Femur (tissue), 1 donor: ENCODE results near the gene MRPL27.

Experiments used
- DNase-seq: peaks from one replicate; pipeline ENCODE4 v3.0.0-alpha.2; 2017

MRPL27 gene

DNA sequence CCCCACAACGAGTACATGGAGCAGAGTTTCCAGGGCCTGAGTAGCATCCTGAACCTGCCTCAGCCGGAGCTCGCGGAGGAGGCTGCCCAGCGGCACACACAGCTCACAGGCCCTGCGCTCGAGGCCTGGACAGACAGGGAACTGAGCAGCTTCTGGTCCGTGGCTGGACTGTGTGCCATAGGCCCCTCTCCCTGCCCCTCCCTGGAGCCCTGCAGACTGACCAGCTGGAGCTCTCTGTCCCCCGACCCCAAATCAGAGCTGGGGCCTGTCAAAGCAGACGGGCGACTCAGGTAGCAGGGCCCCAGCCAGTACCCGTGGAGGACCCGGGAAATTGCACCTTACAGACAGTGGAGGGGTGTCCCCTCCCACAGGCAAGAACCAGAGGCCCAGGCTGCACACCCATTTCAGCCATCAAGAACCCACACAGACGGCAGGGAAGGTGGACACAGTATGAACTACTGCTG is 13.0 kb downstream of the MRPL27 start:
- DNase-seq = peak; percentile 19

- DNase-seq = no peak
These were observed 13.8 kb downstream of the MRPL27 start for GRCh38 chr17:50359005-50359699.

DNA sequence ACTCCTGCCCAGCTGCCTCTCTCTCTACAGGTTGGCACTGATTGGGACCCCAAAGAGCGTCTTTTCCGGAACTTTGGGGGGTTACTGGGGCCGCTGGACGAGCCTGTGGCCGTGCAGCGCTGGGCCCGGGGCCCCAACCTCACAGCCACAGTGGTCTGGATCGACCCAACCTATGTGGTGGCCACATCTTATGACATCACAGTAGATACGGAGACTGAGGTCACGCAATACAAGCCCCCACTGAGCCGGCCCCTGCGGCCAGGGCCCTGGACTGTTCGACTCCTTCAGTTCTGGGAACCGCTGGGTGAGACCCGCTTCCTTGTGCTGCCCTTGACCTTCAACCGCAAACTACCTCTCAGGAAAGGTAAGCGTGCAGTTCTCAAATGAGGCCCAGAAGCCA is 14.8 kb downstream of the MRPL27 start:
- no peak for DNase-seq

DNA sequence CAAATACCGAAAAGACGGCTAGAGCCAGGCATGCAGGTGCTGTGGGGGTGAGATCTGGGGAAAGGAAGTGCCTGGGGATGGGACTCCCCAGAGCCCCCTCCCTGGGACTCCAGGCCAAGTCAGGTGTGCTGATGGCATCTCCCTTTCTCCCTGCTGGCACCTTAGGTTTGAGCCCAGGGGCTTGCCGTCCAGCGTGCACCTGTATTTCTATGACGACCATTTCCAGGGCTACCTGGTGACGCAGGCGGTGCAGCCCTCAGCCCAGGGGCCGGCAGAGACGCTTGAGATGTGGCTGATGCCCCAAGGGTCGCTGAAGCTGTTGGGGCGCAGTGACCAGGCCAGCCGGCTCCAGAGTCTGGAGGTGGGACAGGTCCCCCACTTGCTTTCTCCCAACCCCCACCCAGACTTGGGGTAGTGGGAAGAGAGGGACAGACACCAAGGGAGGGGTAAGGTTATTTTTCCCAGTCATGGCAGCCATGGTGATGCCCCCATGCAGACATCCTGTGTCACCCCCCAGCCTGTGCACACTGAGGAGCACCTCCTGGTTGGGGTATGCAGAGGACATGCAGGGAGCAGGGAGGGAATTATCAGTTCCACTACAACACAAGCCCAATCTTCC is 16.0 kb downstream of the MRPL27 start:
- DNase-seq = no peak

DNA sequence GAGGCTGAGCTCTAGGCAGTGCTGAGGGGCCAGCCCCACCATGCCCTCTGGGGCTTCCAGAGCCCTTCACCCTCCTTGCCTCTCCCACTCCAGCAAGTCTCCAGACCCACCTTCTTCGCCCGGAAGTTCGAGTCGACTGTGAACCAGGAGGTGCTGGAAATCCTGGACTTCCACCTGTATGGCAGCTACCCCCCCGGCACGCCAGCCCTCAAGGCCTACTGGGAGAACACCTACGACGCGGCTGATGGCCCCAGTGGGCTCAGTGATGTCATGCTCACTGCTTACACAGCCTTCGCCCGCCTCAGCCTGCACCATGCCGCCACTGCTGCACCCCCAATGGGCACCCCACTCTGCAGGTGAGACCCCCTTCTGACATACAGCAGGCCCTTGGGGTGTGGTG is 16.6 kb downstream of the MRPL27 start:
- no peak for DNase-seq

GRCh38 chr17:50355701-50356341 is 17.2 kb downstream of the MRPL27 start:
- no peak for DNase-seq

DNA sequence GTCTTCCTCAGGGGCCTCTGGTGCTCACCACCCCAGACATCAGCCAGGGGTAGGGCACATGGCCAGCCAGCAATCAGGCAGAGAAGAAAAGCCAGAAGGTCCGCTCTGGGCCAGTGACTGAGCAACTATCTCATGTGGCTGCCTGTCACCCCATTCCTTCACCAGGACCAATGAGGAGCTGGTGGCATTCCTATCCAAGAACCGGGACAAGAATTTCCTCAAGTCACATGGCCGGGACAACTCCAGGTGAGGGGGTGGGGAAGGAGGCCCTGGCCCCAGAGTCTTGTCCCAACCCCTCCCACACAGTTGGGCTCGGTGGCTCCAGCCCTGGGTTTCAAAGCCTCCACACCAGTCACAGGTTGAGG is 17.7 kb downstream of the MRPL27 start:
- no peak for DNase-seq

- no peak for DNase-seq
These were observed 18.2 kb downstream of the MRPL27 start for GRCh38 chr17:50354776-50355175.

DNA sequence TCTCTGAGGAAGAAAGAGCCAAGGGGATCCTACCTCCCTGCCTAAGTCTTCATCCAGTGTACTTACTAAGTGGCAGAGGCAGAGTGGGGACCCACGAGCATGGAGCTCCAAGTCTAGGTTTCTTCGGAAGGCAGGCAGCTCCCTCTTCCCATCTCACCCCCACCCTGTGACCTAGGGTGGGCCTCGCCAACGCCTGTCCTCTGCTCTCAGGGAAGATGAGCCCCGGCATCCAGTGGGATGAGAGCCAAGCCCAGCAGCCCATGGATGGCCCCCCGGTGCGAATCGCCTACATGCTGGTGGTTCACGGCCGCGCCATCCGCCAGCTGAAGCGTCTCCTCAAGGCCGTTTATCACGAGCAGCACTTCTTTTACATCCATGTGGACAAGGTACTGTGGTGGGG is 18.8 kb downstream of the MRPL27 start:
- no peak for DNase-seq

GRCh38 chr17:50353600-50354195 is 19.3 kb downstream of the MRPL27 start:
- DNase-seq = no peak

- no peak for DNase-seq
These were observed 20.0 kb downstream of the MRPL27 start for GRCh38 chr17:50352693-50353599.

GRCh38 chr17:50352072-50352692 is 20.8 kb downstream of the MRPL27 start:
- no peak for DNase-seq

DNA sequence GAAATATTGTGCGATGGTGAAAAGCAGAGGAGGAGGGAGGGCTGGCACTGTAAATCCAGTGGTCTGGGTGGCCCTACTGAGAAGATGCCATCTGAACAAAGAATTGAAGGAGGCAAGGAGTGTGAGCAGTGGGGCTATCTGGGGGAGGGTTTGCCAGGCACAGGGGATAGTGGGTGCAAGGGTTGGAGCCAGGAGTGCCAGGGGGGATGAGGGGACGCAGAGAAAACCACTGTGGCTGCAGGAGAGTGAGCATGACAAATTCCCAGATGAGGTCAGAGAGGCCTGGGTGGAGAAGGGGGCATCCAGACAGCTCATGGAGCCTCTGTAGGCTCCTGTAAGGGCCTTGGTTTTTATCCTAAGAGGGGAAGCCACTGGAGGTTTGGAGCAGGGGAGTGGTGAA is 22.3 kb downstream of the MRPL27 start:
- DNase-seq = no peak

GRCh38 chr17:50349243-50349600 is 23.8 kb downstream of the MRPL27 start:
- peak; percentile 12 for DNase-seq

GRCh38 chr17:50348522-50349242 is 24.3 kb downstream of the MRPL27 start:
- DNase-seq = no peak

DNA sequence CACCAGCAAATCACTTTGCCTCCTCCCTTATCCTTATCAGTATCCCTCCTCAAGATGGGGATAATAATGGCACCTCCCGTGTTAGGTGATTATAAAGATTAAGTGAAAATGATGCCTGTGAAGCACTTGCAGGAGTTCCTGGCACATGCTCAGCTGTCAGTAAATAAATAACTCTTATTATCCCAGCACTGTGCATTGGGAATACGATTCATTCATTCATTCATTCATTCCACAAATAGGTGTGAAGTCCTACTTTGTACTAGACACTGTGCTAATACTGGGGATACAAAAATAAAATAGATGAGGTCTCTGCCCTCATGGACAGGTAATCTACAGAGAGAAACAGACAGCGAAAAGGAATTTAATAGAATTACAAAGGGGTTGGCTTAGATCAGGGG is 25.1 kb downstream of the MRPL27 start:
- DNase-seq = no peak

DNA sequence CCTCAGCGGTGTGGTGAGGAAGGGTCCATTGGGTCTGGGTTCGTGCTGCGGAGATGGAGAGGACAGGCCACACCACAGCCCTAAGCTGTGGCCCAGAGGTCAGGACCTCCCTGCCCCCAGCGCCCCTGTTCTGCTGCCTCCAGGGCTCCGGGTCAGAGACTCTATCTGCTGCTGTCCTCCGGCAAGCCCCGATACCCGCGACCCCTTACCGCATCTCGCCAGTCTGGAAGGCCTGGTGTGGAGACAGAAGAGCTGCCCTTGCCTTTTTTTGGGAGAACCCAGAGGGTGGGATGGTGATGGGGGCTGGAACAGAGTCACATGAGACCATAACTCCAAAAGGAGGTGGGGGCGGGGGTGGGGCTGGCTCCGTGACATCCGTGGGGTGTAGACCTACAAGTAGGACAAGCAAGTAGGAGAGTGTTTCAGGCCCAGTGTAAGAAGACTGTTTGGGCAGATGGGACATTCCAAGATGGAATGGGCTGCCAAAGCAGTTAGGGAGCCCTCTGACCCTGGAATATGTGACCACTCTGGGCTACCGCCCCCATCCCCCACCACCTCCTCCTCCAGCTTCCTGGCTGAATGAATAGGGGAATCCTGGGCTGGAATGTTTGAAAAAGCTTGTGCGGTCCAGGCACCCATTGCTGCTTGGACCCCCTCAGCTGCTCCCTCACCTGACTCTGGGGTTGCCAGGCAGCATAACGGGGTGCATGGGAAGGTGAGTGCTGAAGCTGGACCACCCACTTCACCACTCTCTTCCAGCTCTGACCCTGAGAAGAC is 25.7 kb downstream of the MRPL27 start:
- no peak for DNase-seq

DNA sequence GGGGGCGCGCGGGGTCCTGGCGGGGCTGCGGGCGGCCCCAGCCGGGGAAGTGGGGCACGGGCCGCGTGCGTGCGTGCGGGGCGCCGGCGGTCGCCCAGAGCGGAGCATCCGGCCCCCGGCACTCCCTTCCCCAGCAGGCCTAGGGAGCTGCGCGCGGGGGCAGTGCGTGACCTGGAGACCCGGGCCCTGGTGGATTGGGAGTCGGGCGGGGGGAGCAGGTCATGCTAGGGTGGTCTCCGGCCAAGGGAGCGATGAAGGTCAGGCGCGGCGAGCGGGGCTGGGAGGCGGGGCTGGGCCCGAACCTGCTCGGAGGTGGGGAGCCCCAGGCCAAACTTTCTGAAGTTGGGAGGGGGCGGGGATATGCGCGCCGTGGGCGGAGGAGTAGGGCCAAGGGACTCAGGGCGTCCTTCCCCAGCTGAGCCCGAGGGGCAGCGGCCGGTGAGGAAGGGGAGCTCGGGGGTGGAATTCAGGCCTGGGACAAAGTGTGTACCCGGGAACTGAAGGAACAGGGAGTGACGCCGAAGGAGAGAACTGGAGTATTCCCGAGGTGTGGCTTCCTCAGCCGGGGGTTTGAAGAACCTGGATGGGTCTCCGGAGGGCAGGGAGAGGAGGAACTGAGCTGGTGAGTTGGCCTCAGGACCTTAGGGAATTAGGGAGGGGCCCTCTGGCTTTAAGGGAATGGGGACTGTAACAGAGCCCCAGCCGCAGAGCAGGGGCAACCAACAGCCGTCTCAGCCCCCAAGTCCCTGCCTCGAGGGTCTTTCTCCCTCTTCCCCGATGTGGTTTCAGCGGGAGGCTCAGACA is 26.5 kb downstream of the MRPL27 start:
- DNase-seq = peak; percentile 62

GRCh38 chr17:50345432-50346312 is 27.3 kb downstream of the MRPL27 start, which contains the start of gene XYLT2:
Gene XYLT2, plus strand, starts transcription at chr17:50346126. Its CDS starts 15 bp downstream, at chr17:50346141.
- DNase-seq = peak; percentile 88
